PC-3 (cell line): ENCODE measurements around the gene GNAI1.

Experiments
- CTCF ChIP-seq: fragments of 300-600 bp; sonication (generic); conservative IDR thresholded peaks from 2 replicates; pipeline ENCODE4 v1.5.1; 2017; ENCODE audit warnings: antibody characterized with exemption, low read depth, mild to moderate bottlenecking, low read length
- EZH2phosphoT487 ChIP-seq: fragments of 300-600 bp; sonication (generic); IDR thresholded peaks from 2 replicates; pipeline ENCODE4 v1.6.1; 2018; ENCODE audit warnings: mild to moderate bottlenecking, antibody characterized with exemption, low read length, borderline replicate concordance

GRCh38 chr7:80264769-80265495 lies 130.3 kb downstream of the GNAI1 start:
- no peak for TF ChIP-seq CTCF
- no peak for TF ChIP-seq EZH2phosphoT487
